Stomach (tissue), 4 donors: ENCODE data around the gene KCNJ16.

Source experiments
- EP300 ChIP-seq: sonication (generic); formaldehyde crosslinking; IDR thresholded peaks from one replicate; pipeline ENCODE4 v1.6.1; 2017; ENCODE audit warnings: antibody characterized with exemption
- POLR2A ChIP-seq, 4 donors: fragments of 450-650 bp; IDR thresholded peaks; one replicate each; pipeline ENCODE4 v1.6.1; 2016; ENCODE audit warnings: antibody characterized with exemption in 4 of 4, control low read depth in 2 of 4, mild to moderate bottlenecking in 1 of 4, moderate library complexity in 1 of 4
- TF ChIP-seq, protein P1 (sequence below), 7 experiments: fragments of 450-650 bp in 4 of 7; fragments of 200-600 bp in 3 of 7; sonication (generic) in 3 of 7; IDR thresholded peaks; one replicate each; pipeline ENCODE4 v1.5.1; 2016 to 2019; ENCODE audit warnings: antibody characterized with exemption in 7 of 7, control low read depth in 2 of 7, mild to moderate bottlenecking in 1 of 7

DNA sequence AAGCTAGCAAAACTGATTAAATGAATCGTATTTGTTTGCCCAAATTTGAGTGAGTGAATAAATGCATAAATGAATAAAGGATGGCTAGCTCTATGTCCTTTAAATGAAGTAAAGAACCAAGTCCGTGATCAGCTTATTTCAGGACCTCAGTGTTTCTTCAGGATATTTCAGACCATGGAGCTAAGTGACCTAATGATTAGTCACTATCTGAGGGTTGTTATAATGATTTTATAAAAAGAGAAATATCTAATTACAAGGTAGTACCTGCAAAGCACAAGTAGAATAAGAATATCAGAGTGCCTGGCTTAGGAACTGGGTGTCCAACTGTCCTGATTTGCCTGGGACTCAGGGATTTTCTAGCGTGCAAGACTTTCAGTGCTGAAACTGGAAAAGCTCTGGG is 106.8 kb downstream of the KCNJ16 start:
- TF ChIP-seq, protein P1, sequence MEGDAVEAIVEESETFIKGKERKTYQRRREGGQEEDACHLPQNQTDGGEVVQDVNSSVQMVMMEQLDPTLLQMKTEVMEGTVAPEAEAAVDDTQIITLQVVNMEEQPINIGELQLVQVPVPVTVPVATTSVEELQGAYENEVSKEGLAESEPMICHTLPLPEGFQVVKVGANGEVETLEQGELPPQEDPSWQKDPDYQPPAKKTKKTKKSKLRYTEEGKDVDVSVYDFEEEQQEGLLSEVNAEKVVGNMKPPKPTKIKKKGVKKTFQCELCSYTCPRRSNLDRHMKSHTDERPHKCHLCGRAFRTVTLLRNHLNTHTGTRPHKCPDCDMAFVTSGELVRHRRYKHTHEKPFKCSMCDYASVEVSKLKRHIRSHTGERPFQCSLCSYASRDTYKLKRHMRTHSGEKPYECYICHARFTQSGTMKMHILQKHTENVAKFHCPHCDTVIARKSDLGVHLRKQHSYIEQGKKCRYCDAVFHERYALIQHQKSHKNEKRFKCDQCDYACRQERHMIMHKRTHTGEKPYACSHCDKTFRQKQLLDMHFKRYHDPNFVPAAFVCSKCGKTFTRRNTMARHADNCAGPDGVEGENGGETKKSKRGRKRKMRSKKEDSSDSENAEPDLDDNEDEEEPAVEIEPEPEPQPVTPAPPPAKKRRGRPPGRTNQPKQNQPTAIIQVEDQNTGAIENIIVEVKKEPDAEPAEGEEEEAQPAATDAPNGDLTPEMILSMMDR (IDR thresholded peaks at IDR 0.05): no peak
- TF ChIP-seq EP300 (no peak), POLR2A (IDR thresholded peaks at IDR 0.05) (no peak)
